ENCODE results near the gene SYTL3.

Gene SYTL3

DNA sequence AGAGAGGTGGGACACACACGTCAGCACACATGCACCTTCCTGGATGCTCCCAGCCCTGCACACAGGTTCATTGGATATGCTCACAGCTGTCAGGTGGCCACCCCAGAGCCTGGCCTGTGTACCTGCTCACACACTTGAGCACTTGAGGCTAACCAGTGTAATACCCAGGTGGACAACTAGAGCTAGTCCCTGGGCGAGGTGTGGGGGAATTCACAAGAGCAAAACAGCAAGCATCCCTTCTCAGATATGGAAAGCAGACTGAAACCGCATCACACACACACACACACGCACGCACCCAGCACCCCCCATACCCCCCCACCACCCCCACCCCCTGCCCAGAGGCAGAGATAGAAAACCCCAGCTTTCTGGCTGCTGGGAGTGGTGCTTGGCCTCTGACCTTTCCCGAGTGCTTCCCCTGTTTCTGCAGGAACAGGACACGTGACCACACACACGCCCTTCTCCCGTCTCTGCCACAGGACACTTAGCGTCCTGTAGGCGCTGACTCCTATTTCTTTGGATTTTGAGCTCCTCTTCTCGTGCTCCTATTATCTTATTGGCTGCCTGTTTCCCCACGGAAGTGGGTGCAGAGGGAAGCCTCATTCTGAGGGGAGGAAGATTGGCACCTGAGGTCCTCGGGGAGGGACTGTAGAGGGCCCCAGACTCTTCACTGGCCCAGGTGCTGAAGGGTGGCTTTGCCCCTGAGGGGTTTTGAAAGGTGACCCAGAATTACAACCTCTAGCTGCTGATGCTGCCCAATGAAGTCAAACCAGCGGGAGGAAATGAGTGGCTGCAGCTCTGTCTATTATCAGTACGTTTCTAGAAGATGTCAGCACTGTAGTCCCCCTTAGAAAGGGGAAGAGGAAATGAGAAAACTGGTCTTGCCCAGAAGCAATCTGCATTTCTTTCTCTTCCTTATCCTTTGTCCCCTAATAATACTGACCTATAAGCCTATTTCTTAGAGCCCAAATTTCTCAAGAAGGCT is 65.8 kb downstream of the SYTL3 start:
- H3K27me3 ChIP-seq (ENCODE audit: control insufficient read depth, insufficient read depth, low read length): no peaks in the 10 kb centered on the region
- no peak overlapping the region for H3K27ac ChIP-seq (ENCODE audit: low read depth, low read length)
- H3K4me3 ChIP-seq (ENCODE audit: low read depth, low read length): no peak overlapping the region
- H3K36me3 ChIP-seq (ENCODE audit: control insufficient read depth, insufficient read depth, low read length): no peaks in the 10 kb centered on the region
- H3K9ac ChIP-seq (ENCODE audit: low read depth, low read length): no peak overlapping the region
- peaks cover 7% of the 10 kb centered on the region for H3K4me1 ChIP-seq (ENCODE audit: control insufficient read depth, insufficient read depth, low read length)
- H3K9me3 ChIP-seq (ENCODE audit: control insufficient read depth, insufficient read depth, low read length): no peaks in the 10 kb centered on the region

DNA sequence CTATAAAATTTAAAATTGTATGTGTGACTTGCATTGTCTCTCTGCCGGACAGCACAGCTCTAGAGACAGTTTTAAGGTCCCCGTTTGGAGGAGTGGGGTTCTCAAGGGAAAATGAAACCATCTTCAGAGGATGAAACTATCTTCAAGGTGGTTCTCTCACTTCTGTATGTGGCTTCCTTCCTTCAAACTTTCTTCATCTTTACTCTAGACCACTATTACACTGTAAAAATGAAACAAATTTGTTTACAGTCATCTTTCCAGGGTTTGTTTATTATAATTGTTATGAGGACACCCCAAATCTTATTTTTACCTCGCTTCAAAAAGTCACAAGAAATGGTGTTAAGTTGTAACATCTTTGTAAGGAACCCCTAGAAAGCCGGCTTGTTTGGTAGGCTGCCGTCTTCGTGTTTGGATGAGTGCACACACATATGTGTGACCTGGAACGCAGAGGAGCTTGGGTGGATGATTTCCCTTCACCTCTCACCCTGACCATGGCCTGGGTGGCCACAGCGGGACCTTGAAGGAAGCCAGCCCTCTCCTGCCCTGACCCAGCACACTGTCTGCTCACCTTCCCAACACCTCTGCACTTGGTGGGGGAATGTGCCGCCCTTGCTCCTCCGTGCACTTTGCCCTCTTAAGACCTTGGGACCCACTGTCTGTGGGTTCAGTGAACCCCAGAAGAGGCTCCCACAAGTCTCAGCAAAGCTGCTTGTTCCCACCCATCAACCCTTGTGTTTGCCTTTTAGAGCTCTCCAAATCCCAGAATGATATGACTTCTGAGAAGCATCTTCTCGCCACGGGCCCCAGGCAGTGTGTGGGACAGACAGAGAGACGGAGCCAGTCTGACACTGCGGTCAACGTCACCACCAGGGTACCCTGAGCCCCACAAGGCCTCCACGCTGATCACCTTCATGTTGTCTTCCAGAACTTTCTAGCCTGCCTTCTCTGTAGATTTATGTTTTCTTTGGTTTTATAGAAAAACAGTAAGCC is 67.8 kb downstream of the SYTL3 start:
- no peaks in the 10 kb centered on the region for H3K9me3 ChIP-seq (ENCODE audit: control insufficient read depth, insufficient read depth, low read length)
- H3K27me3 ChIP-seq (ENCODE audit: control insufficient read depth, insufficient read depth, low read length): no peaks in the 10 kb centered on the region
- peaks cover 7% of the 10 kb centered on the region for H3K4me1 ChIP-seq (ENCODE audit: control insufficient read depth, insufficient read depth, low read length)
- no peaks in the 10 kb centered on the region for H3K36me3 ChIP-seq (ENCODE audit: control insufficient read depth, insufficient read depth, low read length)
- H3K9ac ChIP-seq (ENCODE audit: low read depth, low read length): no peak overlapping the region
- H3K4me3 ChIP-seq (ENCODE audit: low read depth, low read length): no peak overlapping the region
- no peak overlapping the region for H3K27ac ChIP-seq (ENCODE audit: low read depth, low read length)

DNA sequence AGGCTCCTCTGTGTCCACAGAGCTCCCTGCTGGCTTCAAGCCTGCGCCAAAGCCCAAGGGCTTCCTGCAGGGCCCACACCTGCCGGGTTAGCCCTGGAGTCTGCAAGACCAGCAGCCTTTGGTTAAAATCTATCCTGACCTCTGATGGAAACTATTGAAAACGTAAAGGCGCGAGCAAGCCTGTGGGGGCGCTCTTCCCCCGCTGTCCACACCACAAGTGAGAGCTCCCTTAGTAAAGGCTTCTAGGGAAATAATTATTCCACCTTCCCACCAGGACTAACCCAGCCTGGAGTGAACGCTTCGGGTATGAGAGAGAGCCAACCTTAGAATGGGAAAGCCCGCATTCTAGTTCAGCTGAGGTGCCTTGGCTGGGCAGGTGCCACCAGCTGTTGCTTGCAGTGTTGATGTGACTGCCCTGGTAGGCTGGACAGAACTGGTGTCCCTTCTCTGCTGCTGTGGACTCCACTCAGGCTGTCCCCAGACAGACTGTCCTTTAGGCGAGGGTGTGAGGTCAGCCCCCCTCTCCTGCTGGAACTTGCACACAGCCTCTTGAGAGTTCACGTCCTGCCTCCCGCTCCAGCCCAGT is 68.7 kb downstream of the SYTL3 start:
- H3K9ac ChIP-seq (ENCODE audit: low read depth, low read length): no peak overlapping the region
- no peak overlapping the region for H3K4me3 ChIP-seq (ENCODE audit: low read depth, low read length)
- no peaks in the 10 kb centered on the region for H3K36me3 ChIP-seq (ENCODE audit: control insufficient read depth, insufficient read depth, low read length)
- no peak overlapping the region for H3K27ac ChIP-seq (ENCODE audit: low read depth, low read length)
- no peaks in the 10 kb centered on the region for H3K27me3 ChIP-seq (ENCODE audit: control insufficient read depth, insufficient read depth, low read length)
- H3K4me1 ChIP-seq (ENCODE audit: control insufficient read depth, insufficient read depth, low read length): peaks cover 7% of the 10 kb centered on the region
- H3K9me3 ChIP-seq (ENCODE audit: control insufficient read depth, insufficient read depth, low read length): no peaks in the 10 kb centered on the region

DNA sequence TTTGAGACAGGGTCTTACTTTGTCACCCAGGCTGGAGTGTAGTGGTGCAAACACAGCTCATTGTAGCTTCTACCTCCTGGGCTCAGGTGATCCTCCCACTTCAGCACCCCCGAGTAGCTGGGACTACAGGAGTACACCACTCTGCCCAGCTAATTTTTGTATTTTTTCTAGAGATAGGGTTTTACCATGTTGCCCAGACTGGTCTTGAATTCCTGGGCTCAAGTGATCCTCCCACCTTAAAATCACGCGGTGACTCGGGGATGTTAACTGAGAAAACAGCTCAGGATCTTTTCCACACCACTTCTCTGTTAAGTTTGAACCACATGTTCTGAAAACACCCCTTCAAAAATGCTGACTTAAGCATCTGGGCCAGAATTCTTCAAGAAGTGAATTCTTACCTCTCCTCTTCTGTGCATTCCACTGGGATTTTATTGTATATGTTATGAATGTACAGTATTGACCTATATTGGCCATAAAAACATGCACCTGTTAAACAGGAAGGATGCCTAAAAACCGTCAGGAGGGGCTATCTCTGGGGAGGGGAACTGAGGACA is 72.4 kb downstream of the SYTL3 start:
- Histone ChIP-seq H3K4me1 (ENCODE audit: control insufficient read depth, insufficient read depth, low read length) (peaks cover 7% of the 10 kb centered on the region), H3K4me3 (ENCODE audit: low read depth, low read length) (no peak overlapping the region), H3K9me3 (ENCODE audit: control insufficient read depth, insufficient read depth, low read length) (no peaks in the 10 kb centered on the region), H3K36me3 (ENCODE audit: control insufficient read depth, insufficient read depth, low read length) (no peaks in the 10 kb centered on the region), H3K27ac (ENCODE audit: low read depth, low read length) (no peak overlapping the region), H3K9ac (ENCODE audit: low read depth, low read length) (no peak overlapping the region), H3K27me3 (ENCODE audit: control insufficient read depth, insufficient read depth, low read length) (no peaks in the 10 kb centered on the region)

DNA sequence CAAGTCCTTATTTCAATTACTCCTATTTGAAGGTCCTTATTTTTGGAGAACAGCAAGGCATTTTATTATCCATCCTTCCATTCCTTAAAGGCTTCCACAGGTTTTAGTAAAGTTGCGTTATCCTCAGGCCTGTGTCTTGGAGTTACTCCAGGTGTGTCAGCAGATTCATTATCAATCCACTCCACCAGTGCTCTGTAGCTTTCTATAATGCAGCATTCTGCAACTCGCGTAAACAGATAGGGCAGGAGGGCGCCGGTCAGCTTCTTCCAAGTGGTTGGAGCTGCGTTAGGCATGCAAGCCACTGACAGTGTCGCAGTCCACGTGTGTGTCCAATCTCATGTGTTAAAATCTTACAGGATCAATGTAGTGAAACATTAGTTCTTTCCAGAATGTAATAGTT is 75.8 kb downstream of the SYTL3 start:
- H3K9ac ChIP-seq (ENCODE audit: low read depth, low read length): no peak overlapping the region
- H3K27ac ChIP-seq (ENCODE audit: low read depth, low read length): no peak overlapping the region
- H3K9me3 ChIP-seq (ENCODE audit: control insufficient read depth, insufficient read depth, low read length): peaks cover 8% of the 10 kb centered on the region
- H3K4me1 ChIP-seq (ENCODE audit: control insufficient read depth, insufficient read depth, low read length): no peaks in the 10 kb centered on the region
- H3K27me3 ChIP-seq (ENCODE audit: control insufficient read depth, insufficient read depth, low read length): no peaks in the 10 kb centered on the region
- no peak overlapping the region for H3K4me3 ChIP-seq (ENCODE audit: low read depth, low read length)
- H3K36me3 ChIP-seq (ENCODE audit: control insufficient read depth, insufficient read depth, low read length): no peaks in the 10 kb centered on the region

DNA sequence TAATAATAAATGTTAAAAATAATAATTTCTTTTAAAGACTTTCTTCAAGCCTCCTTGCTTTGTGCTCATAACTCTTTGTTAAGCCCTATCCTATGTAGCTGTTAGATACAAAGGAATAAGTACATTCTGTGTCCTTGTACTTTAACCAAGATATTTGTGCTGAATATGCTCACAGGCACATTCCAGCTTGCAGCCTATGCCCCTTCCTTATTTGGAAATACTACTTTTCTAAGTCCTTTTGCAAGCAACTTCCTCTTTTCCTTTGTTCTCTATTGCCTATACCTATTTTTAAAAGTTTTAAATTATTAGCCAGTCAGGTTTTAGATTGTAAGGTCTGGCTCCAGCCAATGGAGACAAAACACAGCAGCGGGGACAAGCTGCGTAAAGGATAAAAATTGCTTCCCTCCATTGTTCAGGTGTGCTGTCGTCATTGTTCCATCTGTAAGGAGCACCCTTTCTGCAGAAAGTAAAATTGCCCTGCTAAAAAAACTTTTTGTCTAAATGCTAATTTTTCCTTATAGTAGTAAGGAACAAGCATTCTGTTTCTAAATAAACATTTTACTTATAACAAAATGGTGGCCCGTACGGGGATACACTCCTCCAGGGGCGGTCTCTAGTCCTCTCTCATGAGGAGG is 80.2 kb downstream of the SYTL3 start:
- Histone ChIP-seq H3K4me3 (ENCODE audit: low read depth, low read length) (no peak overlapping the region), H3K4me1 (ENCODE audit: control insufficient read depth, insufficient read depth, low read length) (no peaks in the 10 kb centered on the region), H3K27me3 (ENCODE audit: control insufficient read depth, insufficient read depth, low read length) (no peaks in the 10 kb centered on the region), H3K27ac (ENCODE audit: low read depth, low read length) (no peak overlapping the region), H3K9me3 (ENCODE audit: control insufficient read depth, insufficient read depth, low read length) (peaks cover 8% of the 10 kb centered on the region), H3K36me3 (ENCODE audit: control insufficient read depth, insufficient read depth, low read length) (no peaks in the 10 kb centered on the region), H3K9ac (ENCODE audit: low read depth, low read length) (0 out of 2 replicates have a peak overlapping the region, but pooled peaks have one; percentile 18)

DNA sequence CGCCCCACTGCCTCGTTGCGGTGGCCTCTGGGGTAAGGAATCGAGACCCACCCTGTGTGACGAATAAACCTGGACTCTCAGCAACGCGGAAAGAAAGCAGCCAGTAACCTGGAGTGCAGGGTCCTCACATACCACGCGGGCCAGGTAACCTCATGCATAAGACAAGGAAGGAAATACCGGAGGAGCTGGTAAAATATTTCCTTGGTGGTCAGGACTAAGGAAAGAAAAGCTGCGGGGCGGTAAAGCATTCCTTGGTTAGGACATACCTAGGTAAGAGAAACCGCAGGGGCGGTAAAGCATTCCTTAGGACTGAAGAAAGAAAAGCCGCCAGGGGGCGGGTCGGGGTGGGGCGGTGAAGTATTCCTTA is 80.7 kb downstream of the SYTL3 start:
- Histone ChIP-seq H3K9me3 (ENCODE audit: control insufficient read depth, insufficient read depth, low read length) (peaks cover 8% of the 10 kb centered on the region), H3K4me1 (ENCODE audit: control insufficient read depth, insufficient read depth, low read length) (no peaks in the 10 kb centered on the region), H3K4me3 (ENCODE audit: low read depth, low read length) (no peak overlapping the region), H3K27ac (ENCODE audit: low read depth, low read length) (no peak overlapping the region), H3K36me3 (ENCODE audit: control insufficient read depth, insufficient read depth, low read length) (no peaks in the 10 kb centered on the region), H3K27me3 (ENCODE audit: control insufficient read depth, insufficient read depth, low read length) (no peaks in the 10 kb centered on the region), H3K9ac (ENCODE audit: low read depth, low read length) (0 out of 2 replicates have a peak overlapping the region, but pooled peaks have one; percentile 18)

DNA sequence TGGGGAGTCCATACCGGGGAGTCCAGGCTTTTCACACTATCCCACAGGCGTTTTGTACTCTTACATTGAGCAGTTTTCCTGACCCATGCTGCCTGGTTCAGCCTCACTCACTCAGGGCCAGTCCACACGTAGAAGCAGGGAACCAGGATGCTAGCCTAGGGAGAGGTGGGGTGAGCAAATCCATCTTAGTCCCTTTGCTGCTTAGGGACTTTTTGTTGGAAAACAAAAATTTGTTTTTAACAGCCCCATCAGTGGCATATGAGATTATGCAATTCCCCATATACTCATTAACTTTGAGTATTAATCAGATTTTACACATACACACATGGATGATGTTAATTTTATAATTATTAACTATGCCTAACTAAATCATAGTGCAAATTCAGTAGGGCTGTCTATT is 85.2 kb downstream of the SYTL3 start:
- Histone ChIP-seq H3K27me3 (ENCODE audit: control insufficient read depth, insufficient read depth, low read length) (no peaks in the 10 kb centered on the region), H3K36me3 (ENCODE audit: control insufficient read depth, insufficient read depth, low read length) (no peaks in the 10 kb centered on the region), H3K9ac (ENCODE audit: low read depth, low read length) (no peak overlapping the region), H3K4me3 (ENCODE audit: low read depth, low read length) (no peak overlapping the region), H3K9me3 (ENCODE audit: control insufficient read depth, insufficient read depth, low read length) (peaks cover 5% of the 10 kb centered on the region), H3K4me1 (ENCODE audit: control insufficient read depth, insufficient read depth, low read length) (no peaks in the 10 kb centered on the region), H3K27ac (ENCODE audit: low read depth, low read length) (no peak overlapping the region)

DNA sequence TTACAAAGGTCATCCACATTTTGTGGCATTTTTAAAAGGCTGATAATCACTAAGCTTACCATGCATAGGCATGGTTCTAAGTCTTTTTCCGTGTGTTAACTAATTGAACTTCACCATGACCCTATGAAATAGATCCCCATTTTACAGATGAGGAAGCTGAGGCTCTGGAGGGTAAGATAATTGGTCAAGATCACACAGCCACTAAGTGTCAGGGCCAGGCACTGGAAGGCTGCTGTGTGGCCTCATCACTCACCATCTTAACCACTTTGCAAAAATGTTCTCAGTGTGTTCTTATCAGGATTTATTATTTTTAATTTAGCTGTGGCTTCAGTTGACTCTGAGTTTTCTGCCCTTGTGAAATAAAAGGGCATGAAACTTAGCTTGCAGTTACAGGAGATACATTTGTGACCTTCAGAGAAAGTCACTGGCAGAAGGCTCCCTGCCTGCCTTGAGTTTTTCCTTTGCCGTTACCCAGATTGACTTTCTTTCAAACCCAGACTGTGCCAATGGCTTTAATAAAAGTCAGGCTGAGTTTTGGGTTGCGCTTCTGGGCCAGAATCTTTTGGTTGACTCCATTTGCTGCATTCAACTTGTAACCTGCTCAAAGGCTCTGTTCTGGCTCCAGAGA is 87.3 kb downstream of the SYTL3 start:
- no peaks in the 10 kb centered on the region for H3K9me3 ChIP-seq (ENCODE audit: control insufficient read depth, insufficient read depth, low read length)
- H3K27me3 ChIP-seq (ENCODE audit: control insufficient read depth, insufficient read depth, low read length): no peaks in the 10 kb centered on the region
- no peak overlapping the region for H3K27ac ChIP-seq (ENCODE audit: low read depth, low read length)
- H3K9ac ChIP-seq (ENCODE audit: low read depth, low read length): no peak overlapping the region
- H3K36me3 ChIP-seq (ENCODE audit: control insufficient read depth, insufficient read depth, low read length): no peaks in the 10 kb centered on the region
- no peaks in the 10 kb centered on the region for H3K4me1 ChIP-seq (ENCODE audit: control insufficient read depth, insufficient read depth, low read length)
- H3K4me3 ChIP-seq (ENCODE audit: low read depth, low read length): no peak overlapping the region
